ENCODE measurements around the gene GALNT12. TPM values are rescaled to one million over a fixed set of nuclear protein-coding genes. Genes with fewer than 3 reads are reported as not detected.

GALNT12 gene
- total RNA-seq, 1 experiment from 2014 or later: 31.2 TPM

- peaks cover 7 to 19% of the 10 kb centered on the region in 2 experiments for H3K4me1 ChIP-seq (ENCODE audit: control insufficient read depth in 1 of 2, insufficient read depth in 2 of 2, low read length in 2 of 2)
- no peak for DNase-seq (ENCODE audit: low read depth, low spot score)
- RAD21 ChIA-PET (ENCODE audit: low non-redundant PET in 1 of 2, low total read pairs in 2 of 2, uncharacterized antibody in 2 of 2, unreplicated experiment in 2 of 2): no interaction called here
- no peak overlapping the region for H3K4me3 ChIP-seq (replicated peaks in 1 of 2; ENCODE audit: low read depth in 1 of 2, low read length in 2 of 2)
- no peaks in the 10 kb centered on the region for H3K27me3 ChIP-seq (ENCODE audit: insufficient read depth, low read length)
- POLR2A ChIA-PET: no interaction called here
- H3K27ac ChIP-seq (ENCODE audit: low read depth, low read length): no peak overlapping the region
- BruUV-seq (replicated peaks): no TSS peak
- no peak overlapping the region for H3K9ac ChIP-seq (ENCODE audit: low read length)
- no peak overlapping the region for H3K4me2 ChIP-seq (ENCODE audit: low read length)
- CTCF ChIA-PET: interaction anchor here (1.2 kb wide), 1 partner anchor 39 kb away, joined by 3 read pairs; no protein-coding TSS in a partner anchor
- ATAC-seq: no peak
- intact Hi-C loops (cut with micrococcal nuclease): no loop called here
- no peaks in the 10 kb centered on the region for H3K36me3 ChIP-seq (ENCODE audit: control insufficient read depth in 1 of 2, insufficient read depth in 2 of 2, low read length in 2 of 2)
- H3K9me3 ChIP-seq (ENCODE audit: control insufficient read depth in 1 of 2, insufficient read depth in 1 of 2, low read depth in 1 of 2, low read length in 2 of 2): no peaks in the 10 kb centered on the region; a peak in 1 of 4 replicates
- H3K9me2 ChIP-seq (ENCODE audit: insufficient read depth): no peaks in the 10 kb centered on the region
- peaks cover 7% of the 10 kb centered on the region; the same call in 1 of the 2 replicates for H3K79me2 ChIP-seq (ENCODE audit: insufficient read depth, low read length)
- TF ChIP-seq EZH2phosphoT487 (IDR thresholded peaks at IDR 0.05; ENCODE audit: borderline replicate concordance): no peak
- no peak for TF ChIP-seq ZFX (IDR thresholded peaks at IDR 0.05)
- TF ChIP-seq POLR2AphosphoS5 (IDR thresholded peaks at IDR 0.05; ENCODE audit: low read depth, low read length): no peak
- H4K20me1 ChIP-seq (ENCODE audit: insufficient read depth): no peaks in the 10 kb centered on the region
- no peak overlapping the region for H2AFZ ChIP-seq (ENCODE audit: low read depth, low read length, poor library complexity, severe bottlenecking)
Measured at GRCh38 chr9:98815391-98815951, 8.0 kb downstream of the GALNT12 start.

GRCh38 chr9:98818764-98819163 lies 11.3 kb downstream of the GALNT12 start:
- Histone ChIP-seq H3K27ac (ENCODE audit: low read depth, low read length) (no peak overlapping the region), H3K9me2 (ENCODE audit: insufficient read depth) (no peaks in the 10 kb centered on the region), H3K27me3 (ENCODE audit: insufficient read depth, low read length) (no peaks in the 10 kb centered on the region), H3K79me2 (ENCODE audit: insufficient read depth, low read length) (no peaks in the 10 kb centered on the region), H4K20me1 (ENCODE audit: insufficient read depth) (no peaks in the 10 kb centered on the region), H3K9me3 (ENCODE audit: control insufficient read depth in 1 of 2, insufficient read depth in 1 of 2, low read depth in 1 of 2, low read length in 2 of 2) (no peaks in the 10 kb centered on the region; a peak in 1 of 4 replicates), H3K36me3 (ENCODE audit: control insufficient read depth in 1 of 2, insufficient read depth in 2 of 2, low read length in 2 of 2) (no peaks in the 10 kb centered on the region), H2AFZ (ENCODE audit: low read depth, low read length, poor library complexity, severe bottlenecking) (no peak overlapping the region), H3K4me2 (ENCODE audit: low read length) (no peak overlapping the region), H3K4me1 (ENCODE audit: control insufficient read depth in 1 of 2, insufficient read depth in 2 of 2, low read length in 2 of 2) (no peaks in the 10 kb centered on the region), H3K4me3 (replicated peaks in 1 of 2; ENCODE audit: low read depth in 1 of 2, low read length in 2 of 2) (no peak overlapping the region), H3K9ac (ENCODE audit: low read length) (no peak overlapping the region)
- ChIA-PET CTCF (no interaction called here), POLR2A (no interaction called here), RAD21 (ENCODE audit: low non-redundant PET in 1 of 2, low total read pairs in 2 of 2, uncharacterized antibody in 2 of 2, unreplicated experiment in 2 of 2) (no interaction called here)
- DNase-seq (ENCODE audit: low read depth, low spot score) (no peak), ATAC-seq (no peak)
- intact Hi-C loops (cut with micrococcal nuclease): no loop called here
- no peak for TF ChIP-seq CEBPB (IDR thresholded peaks at IDR 0.05; ENCODE audit: low read depth)
- no peak for TF ChIP-seq POLR2A (IDR thresholded peaks at IDR 0.05; ENCODE audit: borderline replicate concordance, extremely low read depth, insufficient read depth, insufficient read length)
- no peak for TF ChIP-seq CTCF (IDR thresholded peaks at IDR 0.05 in 2 of 3, conservative IDR thresholded peaks at IDR 0.05 in 1 of 3; ENCODE audit: borderline replicate concordance in 1 of 3, insufficient read depth in 1 of 3, low read depth in 2 of 3, low read length in 2 of 3)
- TF ChIP-seq ZBTB33 (IDR thresholded peaks at IDR 0.05; ENCODE audit: extremely low read depth, insufficient replicate concordance, low read length): no peak
- TF ChIP-seq SP1 (IDR thresholded peaks at IDR 0.05; ENCODE audit: low read depth): no peak
- no peak for TF ChIP-seq EZH2phosphoT487 (IDR thresholded peaks at IDR 0.05; ENCODE audit: borderline replicate concordance)
- TF ChIP-seq EGR1 (IDR thresholded peaks at IDR 0.05; ENCODE audit: low read depth): no peak
- no TSS peak for BruUV-seq (replicated peaks)
